B cell (primary cell): ENCODE data around the gene AGTPBP1.

Source experiments
- CTCF ChIP-seq: fragments of 200-600 bp; IDR thresholded peaks from one replicate; pipeline ENCODE4 v1.8.0; 2022; ENCODE audit warnings: antibody characterized with exemption, mild to moderate bottlenecking
- EZH2 ChIP-seq: IDR thresholded peaks from 2 replicates; pipeline ENCODE4 v1.6.1; 2012; ENCODE audit warnings: borderline replicate concordance, low read depth, mild to moderate bottlenecking, moderate library complexity, low read length; ENCODE audit not compliant: insufficient read depth, poor library complexity, severe bottlenecking

GRCh38 chr9:85541876-85542275 lies 199.9 kb downstream of the AGTPBP1 start:
- no peak for TF ChIP-seq CTCF
- no peak for TF ChIP-seq EZH2
